HepG2 (cell line): ENCODE measurements around the gene ANKRD65. TPM values are rescaled to one million over a fixed set of nuclear protein-coding genes. Genes with fewer than 3 reads are reported as not detected.

Experiments used
- CCAR2 ChIP-seq: fragments of 200-400 bp; formaldehyde crosslinking; optimal IDR thresholded peaks from 2 replicates; pipeline ENCODE3; 2018; ENCODE audit warnings: low read depth, mild to moderate bottlenecking, low read length, moderate library complexity
- CENPBD1 ChIP-seq: sonication (generic); formaldehyde crosslinking; IDR thresholded peaks from 2 replicates; pipeline ENCODE4 v1.8.0; 2022; ENCODE audit warnings: missing genetic modification reagents, low read depth, mild to moderate bottlenecking, borderline replicate concordance
- ELF4 ChIP-seq: sonication (generic); formaldehyde crosslinking; IDR thresholded peaks from 2 replicates; pipeline ENCODE4 v1.5.0; 2020; ENCODE audit warnings: missing genetic modification reagents, mild to moderate bottlenecking, moderate library complexity, borderline replicate concordance
- GLI4 ChIP-seq: sonication (generic); formaldehyde crosslinking; IDR thresholded peaks from 2 replicates; pipeline ENCODE4 v1.5.1; 2020; ENCODE audit warnings: missing genetic modification reagents, mild to moderate bottlenecking, moderate library complexity, borderline replicate concordance
- HDAC2 ChIP-seq: sonication (generic); formaldehyde crosslinking; IDR thresholded peaks from 2 replicates; pipeline ENCODE4 v1.4.0; 2020; ENCODE audit warnings: missing genetic modification reagents
- HDAC6 ChIP-seq: fragments of 200-600 bp; sonication (generic); IDR thresholded peaks from 2 replicates; pipeline ENCODE4 v1.7.0; 2017; ENCODE audit warnings: mild to moderate bottlenecking, antibody characterized with exemption, low read length, low read depth
- HHEX ChIP-seq: IDR thresholded peaks from 2 replicates; pipeline ENCODE4 v1.6.1; 2016; ENCODE audit warnings: control low read depth
- HNRNPK ChIP-seq: fragments of 200-400 bp; formaldehyde crosslinking; IDR thresholded peaks from 2 replicates; pipeline ENCODE4 v1.6.1; 2018; ENCODE audit warnings: low read length, low read depth, moderate library complexity, mild to moderate bottlenecking; ENCODE audit not compliant: poor library complexity, severe bottlenecking
- KLF16 ChIP-seq, 2 experiments: sonication (generic) in 1 of 2; formaldehyde crosslinking in 1 of 2; IDR thresholded peaks; 2 replicates each; pipeline versions ENCODE4 v1.6.1 to v1.8.0; 2016 to 2023; ENCODE audit warnings: missing genetic modification reagents in 2 of 2, missing compliant biosample characterization in 1 of 2
- MED1 ChIP-seq: sonication (generic); formaldehyde crosslinking; IDR thresholded peaks from 2 replicates; pipeline ENCODE4 v1.4.0; 2020; ENCODE audit warnings: missing genetic modification reagents
- MED8 ChIP-seq: sonication (generic); formaldehyde crosslinking; IDR thresholded peaks from 2 replicates; pipeline ENCODE4 v1.8.1; 2023; ENCODE audit warnings: mild to moderate bottlenecking, missing genetic modification reagents; ENCODE audit not compliant: insufficient replicate concordance
- PHF8 ChIP-seq: sonication (generic); formaldehyde crosslinking; IDR thresholded peaks from 2 replicates; pipeline ENCODE4 v1.5.0; 2020; ENCODE audit warnings: missing genetic modification reagents
- RARA ChIP-seq: IDR thresholded peaks from 2 replicates; pipeline ENCODE4 v1.6.1; 2016; ENCODE audit warnings: missing genetic modification reagents, missing compliant biosample characterization
- RBAK ChIP-seq: sonication (generic); formaldehyde crosslinking; IDR thresholded peaks from 2 replicates; pipeline ENCODE4 v1.5.1; 2020; ENCODE audit warnings: mild to moderate bottlenecking, missing genetic modification reagents
- STAT5B ChIP-seq: sonication (generic); formaldehyde crosslinking; IDR thresholded peaks from 2 replicates; pipeline ENCODE4 v1.4.0; 2020; ENCODE audit warnings: missing genetic modification reagents
- THAP11 ChIP-seq: IDR thresholded peaks from 2 replicates; pipeline ENCODE4 v1.6.1; 2016; ENCODE audit warnings: missing biosample characterization, missing genetic modification reagents
- ZC3H4 ChIP-seq: sonication (generic); formaldehyde crosslinking; IDR thresholded peaks from 2 replicates; pipeline ENCODE4 v1.4.0; 2020; ENCODE audit warnings: missing genetic modification reagents, borderline replicate concordance
- ZFP82 ChIP-seq: sonication (generic); formaldehyde crosslinking; IDR thresholded peaks from 2 replicates; pipeline ENCODE4 v1.5.1; 2020; ENCODE audit warnings: mild to moderate bottlenecking, missing genetic modification reagents, borderline replicate concordance
- ZNF232 ChIP-seq: sonication (generic); formaldehyde crosslinking; IDR thresholded peaks from 2 replicates; pipeline ENCODE4 v1.4.0; 2020; ENCODE audit warnings: missing genetic modification reagents, borderline replicate concordance
- ZNF234 ChIP-seq: sonication (generic); formaldehyde crosslinking; conservative IDR thresholded peaks from 2 replicates; pipeline ENCODE4 v1.5.1; 2020; ENCODE audit warnings: mild to moderate bottlenecking, missing genetic modification reagents
- ZNF530 ChIP-seq: sonication (generic); formaldehyde crosslinking; IDR thresholded peaks from 2 replicates; pipeline ENCODE4 v1.5.0; 2020; ENCODE audit warnings: low read depth, mild to moderate bottlenecking, missing genetic modification reagents
- ZNF577 ChIP-seq: sonication (generic); formaldehyde crosslinking; IDR thresholded peaks from 2 replicates; pipeline ENCODE4 v1.4.0; 2020; ENCODE audit warnings: mild to moderate bottlenecking, low read depth, missing genetic modification reagents, borderline replicate concordance
- ZNF737 ChIP-seq: sonication (generic); formaldehyde crosslinking; IDR thresholded peaks from 2 replicates; pipeline ENCODE4 v1.5.0; 2020; ENCODE audit warnings: missing genetic modification reagents, mild to moderate bottlenecking, borderline replicate concordance
- ZNF747 ChIP-seq: sonication (generic); formaldehyde crosslinking; IDR thresholded peaks from 2 replicates; pipeline ENCODE4 v1.8.1; 2023; ENCODE audit warnings: missing genetic modification reagents, mild to moderate bottlenecking, borderline replicate concordance
- ZSCAN21 ChIP-seq: sonication (generic); formaldehyde crosslinking; IDR thresholded peaks from 2 replicates; pipeline ENCODE4 v1.8.0; 2022; ENCODE audit warnings: mild to moderate bottlenecking, missing genetic modification reagents, moderate library complexity, borderline replicate concordance
- ZSCAN9 ChIP-seq: IDR thresholded peaks from 2 replicates; pipeline ENCODE4 v1.6.1; 2016; ENCODE audit warnings: borderline replicate concordance
- polyA plus RNA-seq, 8 experiments: library from polyadenylated mRNA; depleted of rRNA in 3 of 8; stranded (reverse) in 7 of 8; unstranded in 1 of 8; fragments of >200 nt; fragmentation: Illumina TruSeq in 4 of 8; extraction: Trizol in 4 of 8; gene quantifications; 2 replicates each; pipeline versions ENCODE4 v1.2.1 to v1.2.3, GENCODE V29; 2011 to 2016; ENCODE audit warnings: low read depth in 4 of 8, missing spikeins in 1 of 8, mixed read lengths in 1 of 8; ENCODE audit not compliant: insufficient read depth in 1 of 8
- total RNA-seq, 5 experiments: library from RNA; depleted of rRNA; stranded (reverse); fragments of >200 nt; fragmentation: Illumina TruSeq; extraction: Trizol; gene quantifications; 2 replicates each; pipeline ENCODE4 v1.2.3, GENCODE V29; 2016; ENCODE audit warnings: low read depth in 1 of 5
- TF ChIP-seq, protein P1 (sequence below): sonication (generic); formaldehyde crosslinking; IDR thresholded peaks from 2 replicates; pipeline ENCODE4 v1.4.0; 2020; ENCODE audit warnings: mild to moderate bottlenecking, missing genetic modification reagents, borderline replicate concordance
- TF ChIP-seq, protein P2 (sequence below): IDR thresholded peaks from 2 replicates; pipeline ENCODE4 v1.6.1; 2018; ENCODE audit warnings: missing genetic modification reagents

Gene ANKRD65
- total and polyA plus RNA-seq, 2 of the 13 experiments (the other 11 are each of a cell fraction or from before 2014, with no cell fraction given), result 12.1 to 30.1 TPM

- TF ChIP-seq HDAC6 (no peak), ZSCAN21 (CRISPR knock-in tag) (peak; percentile 80; the same call in 1 of the 2 replicates), STAT5B (CRISPR knock-in tag) (no peak), KLF16 (CRISPR knock-in tag; IDR thresholded peaks at IDR 0.05) (no peak; a peak in 1 of 4 replicates), ZNF747 (CRISPR knock-in tag) (no peak), ZFP82 (CRISPR knock-in tag) (peak; percentile 48; the same call in 1 of the 2 replicates), THAP11 (no peak), ZNF530 (CRISPR knock-in tag) (no peak), ZSCAN9 (CRISPR knock-in tag) (no peak), HHEX (no peak), GLI4 (CRISPR knock-in tag) (0 out of 2 replicates have a peak, but pooled peaks have one; percentile 51), ELF4 (CRISPR knock-in tag) (no peak), ZNF234 (no peak), ZNF737 (no peak), CCAR2 (no peak), HDAC2 (CRISPR knock-in tag) (no peak), MED1 (CRISPR knock-in tag) (peak; percentile 69), HNRNPK (no peak), CENPBD1 (CRISPR knock-in tag) (no peak), ZNF577 (no peak), RBAK (CRISPR knock-in tag) (no peak), RARA (CRISPR knock-in tag) (peak; percentile 47; the same call in 1 of the 2 replicates), ZNF232 (CRISPR knock-in tag) (no peak), MED8 (CRISPR knock-in tag) (no peak), ZC3H4 (CRISPR knock-in tag) (no peak), PHF8 (CRISPR knock-in tag) (peak; percentile 62; the same call in 1 of the 2 replicates)
- TF ChIP-seq, protein P1, sequence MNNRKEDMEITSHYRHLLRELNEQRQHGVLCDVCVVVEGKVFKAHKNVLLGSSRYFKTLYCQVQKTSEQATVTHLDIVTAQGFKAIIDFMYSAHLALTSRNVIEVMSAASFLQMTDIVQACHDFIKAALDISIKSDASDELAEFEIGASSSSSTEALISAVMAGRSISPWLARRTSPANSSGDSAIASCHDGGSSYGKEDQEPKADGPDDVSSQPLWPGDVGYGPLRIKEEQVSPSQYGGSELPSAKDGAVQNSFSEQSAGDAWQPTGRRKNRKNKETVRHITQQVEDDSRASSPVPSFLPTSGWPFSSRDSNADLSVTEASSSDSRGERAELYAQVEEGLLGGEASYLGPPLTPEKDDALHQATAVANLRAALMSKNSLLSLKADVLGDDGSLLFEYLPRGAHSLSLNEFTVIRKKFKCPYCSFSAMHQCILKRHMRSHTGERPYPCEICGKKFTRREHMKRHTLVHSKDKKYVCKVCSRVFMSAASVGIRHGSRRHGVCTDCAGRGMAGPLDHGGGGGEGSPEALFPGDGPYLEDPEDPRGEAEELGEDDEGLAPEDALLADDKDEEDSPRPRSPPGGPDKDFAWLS (CRISPR knock-in tag), result no peak
- TF ChIP-seq, protein P2, sequence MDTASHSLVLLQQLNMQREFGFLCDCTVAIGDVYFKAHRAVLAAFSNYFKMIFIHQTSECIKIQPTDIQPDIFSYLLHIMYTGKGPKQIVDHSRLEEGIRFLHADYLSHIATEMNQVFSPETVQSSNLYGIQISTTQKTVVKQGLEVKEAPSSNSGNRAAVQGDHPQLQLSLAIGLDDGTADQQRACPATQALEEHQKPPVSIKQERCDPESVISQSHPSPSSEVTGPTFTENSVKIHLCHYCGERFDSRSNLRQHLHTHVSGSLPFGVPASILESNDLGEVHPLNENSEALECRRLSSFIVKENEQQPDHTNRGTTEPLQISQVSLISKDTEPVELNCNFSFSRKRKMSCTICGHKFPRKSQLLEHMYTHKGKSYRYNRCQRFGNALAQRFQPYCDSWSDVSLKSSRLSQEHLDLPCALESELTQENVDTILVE, result no peak
Observed at GRCh38 chr1:1435106-1435903, 14.2 kb upstream of the ANKRD65 start, which contains the start of gene VWA1 (continued).
